GM19372 (cell line): ENCODE results near the gene TOR3A.

Experiments
- ATAC-seq: cut with Tn5 transposase; IDR thresholded peaks from one replicate; pipeline ENCODE4 v1.9.1; 2021; ENCODE audit warnings: mild to moderate bottlenecking, low read depth, moderate library complexity; ENCODE audit not compliant: unreplicated experiment

The TOR3A gene

DNA sequence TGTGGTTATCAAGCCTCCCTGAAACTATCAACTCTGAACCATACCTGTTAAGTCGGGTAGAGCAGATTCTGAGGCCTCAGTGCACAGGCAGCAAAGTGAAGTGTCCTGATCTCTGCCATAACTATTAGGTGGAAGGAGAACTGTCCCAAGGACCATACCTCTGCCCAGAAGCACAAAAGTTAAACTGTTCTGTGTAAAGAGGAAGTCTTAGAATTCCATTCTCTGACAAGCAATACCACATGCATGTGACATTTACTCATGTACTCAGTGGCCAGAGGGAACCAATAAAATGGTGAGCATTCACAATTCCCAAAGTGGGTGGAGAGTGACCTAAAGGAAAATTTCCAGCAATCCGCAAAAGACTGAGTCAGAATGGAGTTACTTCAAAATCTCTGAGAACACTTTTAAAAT, 61.0 kb downstream of the TOR3A start:
- ATAC-seq: no peak

DNA sequence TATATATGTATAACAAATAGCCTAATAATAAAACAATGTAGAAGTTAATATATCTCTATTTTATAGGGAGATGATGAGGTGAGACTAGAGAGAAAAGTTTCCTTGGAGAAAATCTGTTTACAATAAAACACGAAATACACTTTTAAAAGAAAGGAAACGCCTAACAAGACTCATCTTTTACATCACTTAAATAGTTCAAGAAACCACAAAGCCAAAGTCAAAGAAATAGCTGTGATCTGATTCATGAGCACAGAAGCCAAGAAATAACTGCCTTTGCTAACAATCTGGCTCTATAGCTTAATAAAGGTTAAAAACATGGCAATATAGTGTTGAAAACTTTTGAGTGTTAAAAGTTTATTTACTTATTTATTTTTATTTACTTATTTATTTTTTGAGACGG, 61.5 kb downstream of the TOR3A start:
- ATAC-seq: no peak

DNA sequence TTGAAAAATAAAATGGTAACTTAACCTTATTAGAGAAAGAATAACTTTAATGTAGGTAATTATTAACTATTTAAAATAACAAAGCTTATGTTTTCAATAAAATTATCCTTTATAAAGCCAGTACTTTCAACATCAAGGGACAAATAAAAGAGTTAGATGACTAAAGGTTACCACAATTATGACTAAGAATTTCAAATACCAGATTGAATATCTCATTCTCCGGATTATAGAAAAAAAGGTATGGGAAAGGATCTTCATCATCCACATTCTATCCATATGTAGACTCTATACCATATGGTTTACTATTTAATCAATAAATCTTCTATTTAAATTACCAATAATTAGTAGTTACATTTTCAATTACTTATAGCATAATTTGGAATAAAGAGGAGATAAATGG, 62.8 kb downstream of the TOR3A start:
- no peak for ATAC-seq

DNA sequence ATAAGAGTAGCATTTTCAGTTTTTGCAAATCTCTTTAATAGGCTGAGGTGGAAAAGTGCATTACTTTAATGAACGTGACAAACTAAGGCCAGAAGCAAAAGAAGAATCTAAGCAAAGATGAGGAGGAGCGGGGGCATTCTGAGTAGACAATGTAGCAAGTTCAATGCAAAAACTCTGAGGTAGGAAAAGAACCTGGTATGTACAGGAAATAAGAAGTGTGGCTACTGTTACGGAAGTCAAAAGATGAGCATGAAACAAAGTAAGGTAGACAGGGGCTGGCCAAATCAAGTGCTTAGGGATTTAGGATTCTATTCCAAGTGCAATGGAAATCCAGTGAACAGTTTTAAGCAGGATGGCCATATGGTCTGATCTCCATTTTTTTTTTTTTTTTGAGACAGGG, 63.7 kb downstream of the TOR3A start:
- no peak for ATAC-seq
